ENCODE results near the gene RMDN2. TPM values are rescaled to one million over a fixed set of nuclear protein-coding genes. Genes with fewer than 3 reads are reported as not detected.

RMDN2 gene
- total RNA-seq, 1 experiment from 2014 or later, result 5.4 TPM

DNA sequence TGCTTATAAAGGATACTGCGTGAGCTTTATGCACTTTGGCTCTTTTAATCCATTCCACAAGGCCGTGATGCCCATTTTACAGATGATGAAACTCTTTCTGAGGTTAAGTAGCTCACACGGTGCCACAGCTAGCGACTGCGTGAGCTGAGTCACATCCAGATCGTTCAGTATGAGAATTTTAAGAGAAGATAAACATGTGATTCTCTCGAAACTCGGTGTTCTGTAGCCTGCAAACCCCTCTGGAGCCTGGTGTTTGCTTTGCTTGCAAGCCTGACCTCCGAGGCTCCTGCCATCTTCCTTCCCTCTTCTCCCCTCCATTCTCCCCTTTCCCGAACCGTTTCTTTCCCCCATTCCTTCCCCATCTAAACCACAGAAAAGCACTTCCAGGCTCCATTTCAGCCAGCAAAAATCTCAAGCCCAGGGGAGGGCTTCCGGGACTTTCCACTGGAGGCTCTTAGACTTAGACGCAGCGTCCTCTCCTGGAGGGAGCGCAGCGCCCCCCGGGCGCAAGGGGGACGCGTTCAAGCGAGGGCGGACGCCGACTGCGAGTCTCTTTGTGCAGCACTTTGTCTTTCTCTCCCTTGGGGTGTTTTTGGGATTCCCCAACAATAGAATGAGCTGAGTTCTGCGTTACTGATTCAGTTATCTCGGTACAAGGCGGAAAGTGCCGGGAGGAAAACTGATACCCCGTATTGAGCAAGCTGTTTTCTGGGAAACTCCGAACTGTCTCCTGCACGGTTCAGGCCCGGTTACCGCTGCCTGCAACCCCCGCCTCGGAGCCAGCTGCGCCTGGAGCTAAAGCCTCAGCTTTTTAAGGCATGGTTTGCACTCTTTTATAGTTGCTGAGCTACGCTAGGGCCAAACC lies 112.9 kb downstream of the RMDN2 start:
- peak; percentile 11 for DNase-seq
- H3K36me3 ChIP-seq, result no peaks in the 10 kb centered on the region
- H3K9me3 ChIP-seq, result no peaks in the 10 kb centered on the region
- peaks cover 12% of the 10 kb centered on the region; the same call in 1 of the 2 replicates for H3K27me3 ChIP-seq
- H3K4me3 ChIP-seq, result 0 out of 2 replicates have a peak overlapping the region, but pooled peaks have one; percentile 3

DNA sequence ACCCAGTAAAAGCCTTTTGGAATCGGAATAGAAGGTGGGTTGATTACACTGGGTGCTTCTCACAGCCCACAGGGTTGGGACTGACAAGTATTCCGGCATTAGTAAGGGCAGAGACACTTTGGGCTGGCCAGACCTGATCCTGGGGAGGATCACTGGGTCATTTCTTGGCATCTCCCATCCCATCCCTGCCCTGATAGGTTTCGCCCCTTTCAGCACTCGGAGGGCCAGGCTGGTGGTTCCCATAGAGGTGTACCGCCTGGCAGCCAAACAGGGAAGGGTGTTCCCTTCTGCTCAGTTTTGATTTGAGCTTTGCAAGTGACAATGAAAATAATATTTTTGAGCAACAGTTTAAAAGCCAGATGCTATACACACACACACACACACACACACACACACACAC lies 113.6 kb downstream of the RMDN2 start:
- no peak for DNase-seq
- H3K4me3 ChIP-seq, result no peak overlapping the region
- no peaks in the 10 kb centered on the region for H3K36me3 ChIP-seq
- H3K27me3 ChIP-seq, result peaks cover 12% of the 10 kb centered on the region; the same call in 1 of the 2 replicates
- no peaks in the 10 kb centered on the region for H3K9me3 ChIP-seq

DNA sequence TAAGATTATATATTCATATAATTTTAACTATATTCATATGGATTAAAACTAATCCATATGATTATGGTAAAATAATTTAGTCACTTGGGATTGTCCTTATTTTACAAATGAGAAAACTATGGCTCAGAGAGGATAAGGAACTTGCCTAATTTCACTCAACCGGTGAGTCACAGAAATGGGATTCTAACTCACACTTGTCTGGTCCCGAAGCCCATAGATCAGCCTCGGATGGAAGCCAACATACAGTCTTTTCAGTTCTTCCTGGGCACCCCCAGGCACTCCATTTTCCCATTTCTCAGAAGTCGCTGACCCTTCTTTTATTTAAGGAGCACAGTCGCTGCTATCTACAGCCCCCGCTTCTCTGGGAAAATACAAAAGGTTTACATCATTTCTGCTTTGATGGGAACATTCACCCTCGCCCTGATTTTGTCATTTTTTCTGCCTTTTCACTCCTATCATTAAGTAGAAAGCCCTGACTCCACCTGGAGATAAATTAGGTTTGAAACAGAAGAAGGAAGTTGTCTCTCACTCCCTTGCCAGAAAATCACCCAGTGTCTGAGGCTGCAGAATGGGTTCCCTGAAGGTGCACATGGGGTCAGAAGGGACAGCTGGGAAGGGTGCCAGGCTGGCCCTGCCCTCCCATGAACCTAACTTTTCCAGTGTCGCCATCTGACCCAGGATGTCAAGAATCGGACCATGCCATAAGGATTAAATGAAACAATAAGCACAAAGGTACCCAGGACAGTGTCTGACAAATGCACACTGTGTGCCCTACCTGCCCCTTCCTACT lies 114.2 kb downstream of the RMDN2 start:
- no peaks in the 10 kb centered on the region for H3K9me3 ChIP-seq
- no peak for DNase-seq
- peaks cover 12% of the 10 kb centered on the region; the same call in 1 of the 2 replicates for H3K27me3 ChIP-seq
- H3K36me3 ChIP-seq, result no peaks in the 10 kb centered on the region
- H3K4me3 ChIP-seq, result no peak overlapping the region

DNA sequence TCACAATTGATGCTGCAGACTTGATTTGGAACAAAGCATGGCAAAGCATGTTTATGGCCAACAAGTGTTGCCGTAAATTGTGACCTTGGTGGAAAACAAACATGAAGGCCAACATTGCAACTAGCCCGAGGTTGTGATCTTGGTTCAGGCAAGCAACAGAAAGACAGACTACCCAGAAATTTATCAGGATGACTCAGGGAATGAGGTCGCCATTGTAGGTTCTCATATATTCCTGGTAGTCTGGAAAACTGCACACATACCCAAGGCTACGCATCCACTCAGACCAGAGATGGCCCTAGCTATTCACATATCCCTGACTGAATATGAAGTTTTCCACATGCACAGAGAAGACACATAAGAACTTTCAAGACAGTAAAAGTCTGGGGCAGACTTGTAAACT lies 120.7 kb downstream of the RMDN2 start:
- H3K9me3 ChIP-seq, result no peaks in the 10 kb centered on the region
- no peak for DNase-seq
- H3K4me3 ChIP-seq, result no peak overlapping the region
- no peaks in the 10 kb centered on the region for H3K36me3 ChIP-seq
- H3K27me3 ChIP-seq, result no peaks in the 10 kb centered on the region

DNA sequence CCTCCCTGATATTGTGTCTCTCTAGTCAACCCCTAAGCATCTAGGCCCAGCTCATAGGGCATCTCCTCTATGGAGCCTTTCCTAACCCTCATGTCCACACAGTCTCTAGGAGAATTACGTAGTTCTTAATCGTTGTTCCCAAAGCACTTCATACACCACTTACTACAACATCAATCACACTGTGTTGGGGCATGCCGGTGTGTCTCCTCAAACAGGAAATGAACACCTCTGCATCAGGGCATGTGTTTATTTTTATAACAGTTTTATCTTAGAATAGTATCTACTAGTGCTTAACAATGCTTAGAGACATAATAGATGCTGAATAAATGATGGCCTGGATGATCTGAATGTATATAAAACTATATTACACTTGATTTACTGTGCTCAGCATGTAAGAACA lies 131.1 kb downstream of the RMDN2 start:
- H3K27me3 ChIP-seq, result peaks cover 2% of the 10 kb centered on the region; the same call in 1 of the 2 replicates
- no peaks in the 10 kb centered on the region for H3K9me3 ChIP-seq
- no peak overlapping the region for H3K4me3 ChIP-seq
- no peaks in the 10 kb centered on the region for H3K36me3 ChIP-seq
- DNase-seq, result no peak

DNA sequence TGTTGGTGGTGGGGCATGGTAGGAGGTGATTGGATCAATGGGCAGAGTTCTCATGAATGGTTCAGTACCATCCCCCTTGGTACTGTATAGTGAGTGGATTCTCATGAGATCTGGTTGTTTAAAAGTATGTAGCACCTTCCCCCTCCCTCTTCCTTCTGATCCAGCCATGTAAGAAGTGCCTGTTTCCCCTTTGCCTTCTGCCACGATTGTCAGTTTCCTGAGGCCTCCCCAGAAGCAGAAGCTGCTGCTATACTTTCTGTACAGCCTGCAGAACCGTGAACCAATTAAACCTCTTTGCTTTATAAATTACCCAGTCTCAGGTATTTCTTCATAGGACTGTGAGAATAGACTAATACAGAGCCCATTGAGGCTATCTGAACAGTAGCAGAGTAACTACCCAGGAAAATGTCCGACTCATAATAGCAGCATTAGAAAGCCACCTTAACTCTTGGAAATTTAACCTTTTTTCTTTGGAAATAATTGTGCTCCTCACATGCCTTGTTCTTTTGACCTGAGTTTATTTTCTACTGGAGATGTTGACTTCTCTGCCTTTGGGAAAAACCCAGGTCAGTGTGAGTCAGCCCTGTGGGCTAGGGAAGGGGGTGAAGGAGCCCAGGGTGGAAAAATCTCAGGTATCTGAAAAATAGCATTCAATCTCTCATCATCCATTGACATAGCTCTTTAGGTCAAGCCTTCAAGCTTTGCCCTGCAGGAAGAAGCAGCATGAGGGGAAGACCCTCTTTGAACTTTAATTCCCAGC lies 132.7 kb downstream of the RMDN2 start:
- H3K36me3 ChIP-seq, result no peaks in the 10 kb centered on the region
- no peaks in the 10 kb centered on the region for H3K9me3 ChIP-seq
- H3K4me3 ChIP-seq, result no peak overlapping the region
- H3K27me3 ChIP-seq, result no peaks in the 10 kb centered on the region
- no peak for DNase-seq

DNA sequence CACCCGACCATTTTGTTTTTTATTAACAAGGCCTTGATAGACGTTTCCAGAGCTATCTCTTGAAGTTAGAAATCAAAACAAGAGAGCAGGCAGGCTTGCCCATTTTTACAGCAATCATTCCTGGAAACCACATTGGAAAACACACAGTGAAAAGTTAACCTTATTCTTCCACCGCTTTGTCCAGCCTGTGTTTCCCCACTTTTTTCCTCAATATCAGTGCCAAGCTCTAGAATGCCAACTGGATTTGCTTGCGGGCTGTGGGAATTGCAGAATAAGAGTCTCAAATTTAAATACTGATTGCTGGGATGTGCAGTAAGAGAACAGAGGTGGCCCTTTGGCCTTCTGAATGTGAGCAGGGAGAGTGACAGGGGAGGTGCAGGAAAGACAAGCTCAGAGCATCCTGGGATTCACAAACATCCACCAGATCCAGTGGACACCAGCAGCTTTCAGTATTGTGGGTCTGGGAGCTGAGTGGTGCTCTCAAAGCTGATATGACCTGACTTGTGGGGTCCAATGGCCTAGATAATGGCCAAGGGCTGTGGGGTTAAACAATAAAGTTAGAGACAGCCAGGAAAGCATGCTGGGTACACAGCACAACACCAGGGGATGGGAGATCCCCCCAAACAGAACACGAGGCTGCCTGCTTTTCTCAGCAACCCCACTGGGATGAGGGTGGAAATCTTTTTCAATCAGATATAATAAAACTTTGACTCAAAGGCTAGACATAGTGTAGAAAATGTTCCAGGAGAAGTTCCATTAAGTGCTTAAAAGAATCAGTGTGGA lies 135.3 kb downstream of the RMDN2 start:
- Histone ChIP-seq H3K27me3 (no peaks in the 10 kb centered on the region), H3K36me3 (peaks cover 13% of the 10 kb centered on the region), H3K9me3 (no peaks in the 10 kb centered on the region), H3K4me3 (no peak overlapping the region)
- no peak for DNase-seq

DNA sequence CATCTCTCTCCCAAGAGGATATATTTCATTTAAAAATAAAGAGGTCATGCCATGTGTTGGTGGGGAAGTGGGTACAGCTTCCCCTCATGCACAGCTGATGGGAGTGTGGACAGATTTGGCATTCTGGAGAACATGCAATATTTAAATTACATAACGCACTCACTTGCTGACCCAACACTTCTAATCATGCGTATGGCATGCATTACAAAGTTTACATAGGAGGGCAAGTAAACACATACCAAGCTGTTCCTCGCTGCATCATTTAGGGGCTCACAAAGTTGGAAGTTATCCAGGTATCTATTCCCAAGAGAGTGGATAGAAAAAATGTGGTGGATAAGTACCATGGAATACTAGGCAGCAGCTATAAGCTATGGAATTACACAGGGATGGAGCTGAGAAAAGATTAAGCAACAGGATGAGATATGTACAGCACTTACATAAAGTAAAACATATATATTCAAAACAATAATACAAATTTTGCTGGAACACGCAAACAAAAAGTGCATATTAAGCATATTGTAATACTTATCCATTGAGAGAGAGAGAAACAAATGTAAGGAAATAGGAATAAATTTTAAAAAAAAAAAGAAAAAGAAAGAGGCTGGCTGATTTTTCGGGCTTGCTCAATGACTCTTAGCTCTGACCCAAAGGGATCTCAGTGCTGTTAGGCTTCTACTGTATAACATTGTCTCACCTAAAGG lies 139.9 kb downstream of the RMDN2 start:
- peaks cover 55% of the 10 kb centered on the region for H3K36me3 ChIP-seq
- no peaks in the 10 kb centered on the region for H3K27me3 ChIP-seq
- H3K4me3 ChIP-seq, result no peak overlapping the region
- DNase-seq, result no peak
- no peaks in the 10 kb centered on the region for H3K9me3 ChIP-seq

DNA sequence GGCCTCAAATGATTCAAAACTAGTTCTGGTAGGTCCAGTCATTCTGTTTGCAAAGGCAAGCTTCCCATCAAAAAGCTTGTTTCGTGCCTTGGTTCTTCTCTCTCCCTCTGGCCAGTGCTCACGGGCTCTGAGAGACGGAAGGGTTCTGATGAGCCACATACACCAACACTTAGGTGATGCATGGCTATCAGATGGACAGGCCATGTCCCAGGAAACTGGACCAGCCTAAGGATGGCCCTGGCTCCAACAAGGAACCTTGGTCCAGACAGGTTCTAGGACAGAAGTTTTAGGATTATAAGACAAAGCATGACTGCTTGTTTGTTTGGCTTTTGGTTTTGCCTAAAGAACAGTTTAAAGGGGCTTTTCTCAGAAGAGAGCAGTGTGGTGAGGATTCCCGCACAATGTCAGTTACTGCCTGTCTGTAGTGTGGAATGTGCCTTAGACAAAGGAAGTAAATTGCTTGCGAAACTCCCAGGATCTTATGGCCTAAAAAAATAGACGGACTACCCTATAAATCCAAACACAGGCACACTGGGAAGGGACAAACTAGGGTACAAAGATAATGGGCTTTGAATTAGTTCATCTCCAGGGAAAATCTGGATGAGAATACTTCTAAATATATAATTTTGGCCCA lies 140.5 kb downstream of the RMDN2 start:
- H3K27me3 ChIP-seq, result no peaks in the 10 kb centered on the region
- DNase-seq, result no peak

DNA sequence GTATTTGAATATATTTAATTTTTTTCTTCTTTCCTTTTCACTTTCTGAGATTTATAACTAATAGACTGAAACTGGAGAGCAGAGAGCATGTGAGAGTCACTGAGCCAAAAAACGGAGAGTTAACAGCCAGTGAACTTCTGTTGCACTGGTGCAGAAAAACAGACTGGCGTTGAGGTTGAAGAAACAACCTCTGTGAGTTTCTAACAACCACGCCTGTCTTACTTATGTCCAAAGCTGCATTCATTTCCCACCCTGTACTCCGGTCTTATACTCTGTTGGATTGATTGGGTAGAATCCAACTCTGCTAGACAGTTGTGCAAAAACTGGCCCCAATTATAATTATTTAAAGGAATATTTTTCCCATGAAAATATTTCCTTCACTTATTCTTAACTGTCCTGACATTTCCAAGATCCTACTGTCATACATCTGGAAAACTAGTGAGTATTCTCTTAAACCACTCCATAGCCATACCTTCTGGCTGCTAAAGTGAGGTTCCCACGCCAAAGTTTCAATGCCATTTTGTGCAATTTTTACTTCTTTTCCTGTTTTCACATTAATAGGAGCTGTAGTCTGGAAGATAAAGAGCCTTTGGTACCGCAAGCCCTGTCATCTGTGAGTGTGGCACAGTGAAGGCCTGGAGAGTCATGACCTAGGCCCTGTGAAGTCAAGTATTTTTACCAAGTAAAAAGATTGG lies 141.5 kb downstream of the RMDN2 start:
- Histone ChIP-seq H3K9me3 (no peaks in the 10 kb centered on the region), H3K27me3 (no peaks in the 10 kb centered on the region), H3K36me3 (peaks cover 70% of the 10 kb centered on the region), H3K4me3 (no peak overlapping the region)
- no peak for DNase-seq

More for the DNA sequence above, 140.5 kb downstream of the RMDN2 start:
- Histone ChIP-seq H3K9me3 (no peaks in the 10 kb centered on the region), H3K36me3 (peaks cover 62% of the 10 kb centered on the region), H3K4me3 (no peak overlapping the region)

Other genes starting within 250 kb of the RMDN2 start
- 21.1 and 27.7 TPM in 2 replicates for gene CYP1B1, start 150.9 kb downstream of the RMDN2 start, total RNA-seq (2014; rRNA removed; shearing (Covaris generic); ENCODE audit: low replicate concordance)